ENCODE data around the gene XCR1. TPM values are rescaled to one million over a fixed set of nuclear protein-coding genes. Genes with fewer than 3 reads are reported as not detected.

The XCR1 gene
- total and polyA plus RNA-seq, 2 of the 8 experiments (the other 6 are each of a cell fraction or from before 2014, with no cell fraction given) = 0.53 TPM; not detected in 1

- no peak overlapping the region for H3K4ac ChIP-seq (replicated peaks; ENCODE audit: insufficient read length, low read depth, low read length)
- peaks cover 25 to 57% (median 46%) of the 10 kb centered on the region in 4 experiments for H3K36me3 ChIP-seq (ENCODE audit: control insufficient read depth in 2 of 4, insufficient read depth in 4 of 4, low read length in 3 of 4)
- no peak overlapping the region for H4K91ac ChIP-seq (replicated peaks; ENCODE audit: insufficient read length, low read length)
- no peak overlapping the region for H4K5ac ChIP-seq (ENCODE audit: insufficient read length, low read depth, low read length)
- H2BK20ac ChIP-seq (ENCODE audit: low read length) = no peak overlapping the region
- no peak overlapping the region for H2BK5ac ChIP-seq (ENCODE audit: low read depth, low read length)
- H3K4me2 ChIP-seq (ENCODE audit: insufficient read depth in 1 of 2, low read depth in 2 of 2, low read length in 2 of 2) = no peak overlapping the region
- no peaks in the 10 kb centered on the region for H3K23me2 ChIP-seq (ENCODE audit: low read depth, low read length)
- H3K14ac ChIP-seq (ENCODE audit: insufficient read length) = no peak overlapping the region
- H2BK12ac ChIP-seq (ENCODE audit: low read depth, low read length) = no peak overlapping the region
- FAIRE-seq = no peak
- ChIA-PET POLR2A (ENCODE audit: partially characterized antibody) (interaction anchor here (1.2 kb wide), 1 partner anchor 10 kb away, joined by 4 read pairs; no protein-coding TSS in a partner anchor), CTCF (ENCODE audit: partially characterized antibody) (interaction anchor here (0.7 to 6.7 kb wide), 9 partner anchors 9 to 461 kb away, joined by 3 to 51 read pairs (median 3); partner anchors contain the start of gene CXCR6)
- no peak overlapping the region for H2AFZ ChIP-seq (ENCODE audit: low read length)
- H2BK15ac ChIP-seq (ENCODE audit: low read length) = no peak overlapping the region
- H2BK120ac ChIP-seq (replicated peaks; ENCODE audit: low read depth, low read length) = no peak overlapping the region
- H3K9me3 ChIP-seq (ENCODE audit: insufficient read depth in 2 of 2, low read depth in 1 of 2, low read length in 1 of 2) = no peaks in the 10 kb centered on the region
- peaks cover 0 to 8% of the 10 kb centered on the region in 2 experiments for H4K20me1 ChIP-seq (replicated peaks in 1 of 2; ENCODE audit: control insufficient read depth in 1 of 2, insufficient read depth in 2 of 2, low read length in 2 of 2)
- no peak overlapping the region; the same call in 1 of the 2 replicates for H4K8ac ChIP-seq (ENCODE audit: extremely low read depth, insufficient read depth, low read length)
- no peak overlapping the region for H3K27ac ChIP-seq (ENCODE audit: low read depth, low read length)
- WGBS, 2 experiments (ENCODE audit: extremely low coverage in 1 of 2, insufficient coverage in 1 of 2, insufficient read length in 1 of 2, insufficient replicate concordance in 2 of 2, low coverage in 1 of 2, low lambda C conversion rate in 2 of 2, missing lambda C conversion rate in 1 of 2) = 93% methylated on average over 9 of the region's 9 CpGs; no CpG with 5 or more reads in 1 of the 2 experiments
- DNase-seq (ENCODE audit: low read depth in 1 of 2, low spot score in 2 of 2) = no peak
- H3K18ac ChIP-seq (ENCODE audit: extremely low read depth, low read length) = no peak overlapping the region
- no peaks in the 10 kb centered on the region for H3K27me3 ChIP-seq (replicated peaks in 1 of 4; ENCODE audit: control insufficient read depth in 3 of 4, extremely low read depth in 1 of 4, insufficient read depth in 3 of 4, low read length in 3 of 4)
- no peaks in the 10 kb centered on the region for H3K4me1 ChIP-seq (replicated peaks in 1 of 4; ENCODE audit: control insufficient read depth in 3 of 4, insufficient read depth in 4 of 4, low read length in 3 of 4)
- H2AK5ac ChIP-seq (ENCODE audit: low read depth, low read length) = no peak overlapping the region
- no peak overlapping the region for H3K23ac ChIP-seq (ENCODE audit: insufficient read length)
- H3K4me3 ChIP-seq (ENCODE audit: extremely low read depth in 1 of 4, insufficient read depth in 2 of 4, low read depth in 3 of 4, low read length in 4 of 4) = no peak overlapping the region
- no peak overlapping the region for H3K9ac ChIP-seq (replicated peaks in 1 of 4; ENCODE audit: extremely low read depth in 1 of 4, low read depth in 3 of 4, low read length in 3 of 4)
- H3K56ac ChIP-seq (replicated peaks; ENCODE audit: insufficient read length, low read depth, low read length) = no peak overlapping the region
- no peaks in the 10 kb centered on the region for H3K79me1 ChIP-seq (ENCODE audit: low read depth, low read length)
- no peaks in the 10 kb centered on the region for H3K79me2 ChIP-seq (ENCODE audit: control insufficient read depth in 1 of 2, insufficient read depth in 2 of 2, low read length in 2 of 2)
- TF ChIP-seq ZNF274 (IDR thresholded peaks at IDR 0.05; ENCODE audit: borderline replicate concordance, extremely low read depth, low read length) (no peak), POLR2A (IDR thresholded peaks at IDR 0.05; ENCODE audit: control extremely low read depth in 1 of 2, low read depth in 2 of 2, low read length in 2 of 2) (no peak), POLR2AphosphoS5 (IDR thresholded peaks at IDR 0.05; ENCODE audit: low read depth, low read length) (no peak), CHD2 (IDR thresholded peaks at IDR 0.05; ENCODE audit: low read length) (no peak), BRCA1 (IDR thresholded peaks at IDR 0.05; ENCODE audit: low read depth, low read length) (no peak), TBP (IDR thresholded peaks at IDR 0.05; ENCODE audit: low read depth, low read length) (no peak), HDAC6 (IDR thresholded peaks at IDR 0.05; ENCODE audit: low read depth, low read length) (no peak), CHD1 (IDR thresholded peaks at IDR 0.05; ENCODE audit: low read depth, low read length) (no peak), SAP30 (IDR thresholded peaks at IDR 0.05; ENCODE audit: insufficient read depth, insufficient replicate concordance, low read length) (no peak), ASH2L (IDR thresholded peaks at IDR 0.05; ENCODE audit: low read length) (no peak), YY1 (IDR thresholded peaks at IDR 0.05; ENCODE audit: low read depth, low read length) (no peak)
- TF ChIP-seq, protein P1, sequence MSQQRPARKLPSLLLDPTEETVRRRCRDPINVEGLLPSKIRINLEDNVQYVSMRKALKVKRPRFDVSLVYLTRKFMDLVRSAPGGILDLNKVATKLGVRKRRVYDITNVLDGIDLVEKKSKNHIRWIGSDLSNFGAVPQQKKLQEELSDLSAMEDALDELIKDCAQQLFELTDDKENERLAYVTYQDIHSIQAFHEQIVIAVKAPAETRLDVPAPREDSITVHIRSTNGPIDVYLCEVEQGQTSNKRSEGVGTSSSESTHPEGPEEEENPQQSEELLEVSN (IDR thresholded peaks at IDR 0.05) = no peak
- TF ChIP-seq, protein P2, sequence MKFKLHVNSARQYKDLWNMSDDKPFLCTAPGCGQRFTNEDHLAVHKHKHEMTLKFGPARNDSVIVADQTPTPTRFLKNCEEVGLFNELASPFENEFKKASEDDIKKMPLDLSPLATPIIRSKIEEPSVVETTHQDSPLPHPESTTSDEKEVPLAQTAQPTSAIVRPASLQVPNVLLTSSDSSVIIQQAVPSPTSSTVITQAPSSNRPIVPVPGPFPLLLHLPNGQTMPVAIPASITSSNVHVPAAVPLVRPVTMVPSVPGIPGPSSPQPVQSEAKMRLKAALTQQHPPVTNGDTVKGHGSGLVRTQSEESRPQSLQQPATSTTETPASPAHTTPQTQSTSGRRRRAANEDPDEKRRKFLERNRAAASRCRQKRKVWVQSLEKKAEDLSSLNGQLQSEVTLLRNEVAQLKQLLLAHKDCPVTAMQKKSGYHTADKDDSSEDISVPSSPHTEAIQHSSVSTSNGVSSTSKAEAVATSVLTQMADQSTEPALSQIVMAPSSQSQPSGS (IDR thresholded peaks at IDR 0.05; ENCODE audit: low read length) = no peak
Observed at GRCh38 chr3:45968149-45968548, 59.1 kb downstream of the XCR1 start.

All from H1 (cell line).